Natural killer cell (primary cell): ENCODE data around the gene SETBP1. TPM values are rescaled to one million over a fixed set of nuclear protein-coding genes. Genes with fewer than 3 reads are reported as not detected.

ENCODE experiments used
- ATAC-seq, 3 donors: fragments of 150-1000 bp in 2 of 3; fragments of 200-7000 bp in 1 of 3; cut with Tn5 transposase; 1 replicate in 1 of 3; 2 replicates in 2 of 3; pipeline ENCODE4 v1.10.0; 2021; ENCODE audit warnings: mild to moderate bottlenecking in 2 of 3, moderate library complexity in 2 of 3
- DNase-seq, 2 donors: peaks; one replicate each; pipeline versions ENCODE4 v3.0.0 to v3.0.0-alpha.2; 2013 to 2021; ENCODE audit warnings: mixed read lengths in 1 of 2
- H3K27ac ChIP-seq: one replicate; pipeline ENCODE4 v1.5.1; 2013; ENCODE audit warnings: mild to moderate bottlenecking, low read length
- H3K27me3 ChIP-seq: one replicate; pipeline ENCODE4 v1.6.1; 2013; ENCODE audit warnings: low read length; ENCODE audit not compliant: control insufficient read depth, insufficient read depth
- H3K36me3 ChIP-seq: one replicate; pipeline ENCODE4 v1.6.1; 2013; ENCODE audit warnings: low read length; ENCODE audit not compliant: control insufficient read depth, insufficient read depth
- H3K4me1 ChIP-seq: one replicate; pipeline ENCODE4 v1.6.1; 2013; ENCODE audit warnings: low read length; ENCODE audit not compliant: control insufficient read depth, insufficient read depth
- H3K4me3 ChIP-seq: one replicate; pipeline ENCODE4 v1.5.1; 2013; ENCODE audit warnings: low read length
- H3K9me3 ChIP-seq: one replicate; pipeline ENCODE4 v1.6.1; 2013; ENCODE audit warnings: low read length; ENCODE audit not compliant: control insufficient read depth, insufficient read depth
- H3K27ac Mint-ChIP-seq, 2 donors: one replicate each; pipeline ENCODE4 v1.8.0; 2022; ENCODE audit warnings: mild to moderate bottlenecking in 2 of 2, mixed read lengths in 2 of 2, moderate library complexity in 1 of 2
- H3K27me3 Mint-ChIP-seq, 2 donors: one replicate each; pipeline ENCODE4 v1.8.0; 2022; ENCODE audit warnings: low read depth in 2 of 2, mixed read lengths in 2 of 2
- H3K36me3 Mint-ChIP-seq: one replicate; pipeline ENCODE4 v1.8.0; 2022; ENCODE audit warnings: mixed read lengths
- H3K4me1 Mint-ChIP-seq, 2 donors: one replicate each; pipeline ENCODE4 v1.8.0; 2022; ENCODE audit warnings: mixed read lengths in 2 of 2
- H3K4me3 Mint-ChIP-seq: one replicate; pipeline ENCODE4 v1.8.0; 2022; ENCODE audit warnings: mild to moderate bottlenecking, moderate library complexity, mixed read lengths
- H3K9me3 Mint-ChIP-seq, 2 donors: one replicate each; pipeline ENCODE4 v1.8.0; 2022; ENCODE audit warnings: mixed read lengths in 2 of 2
- CTCF ChIP-seq: fragments of 200-600 bp; IDR thresholded peaks from one replicate; pipeline ENCODE4 v1.8.0; 2022; ENCODE audit warnings: antibody characterized with exemption
- WGBS: methylation state at CpG from one replicate; pipeline ENCODE4 v1.1.7; 2013; ENCODE audit warnings: missing lambda C conversion rate; ENCODE audit not compliant: insufficient coverage; 5-methylcytosine and 5-hydroxymethylcytosine counted together
- intact Hi-C: fragments of 100-400 bp; cut with micrococcal nuclease; formaldehyde crosslinking; loops from one replicate; pipeline ENCODE4 v1.14.2; 2022
- total RNA-seq, 4 donors: library from RNA; stranded (reverse); fragments of 120-200 nt in 1 of 4; gene quantifications; one replicate each; pipeline versions ENCODE4 v1.2.3 to v1.2.4, GENCODE V29; 2013 to 2022

SETBP1 gene
- total RNA-seq, 3 donors from 2014 or later (not counting 1 experiment from before 2014, with no cell fraction given) = 36.0 to 46.6 (median 41.2) TPM

- Mint-ChIP-seq H3K4me3 (no peak overlapping the region), H3K9me3 (no peaks in the 10 kb centered on the region), H3K27ac (no peak overlapping the region), H3K36me3 (no peaks in the 10 kb centered on the region), H3K27me3 (no peaks in the 10 kb centered on the region), H3K4me1 (peaks cover 0 to 18% of the 10 kb centered on the region in 2 donors)
- H3K27ac ChIP-seq = no peak overlapping the region
- H3K9me3 ChIP-seq = no peaks in the 10 kb centered on the region
- no peak for TF ChIP-seq CTCF
- intact Hi-C loops = no loop called here
- no peaks in the 10 kb centered on the region for H3K36me3 ChIP-seq
- H3K27me3 ChIP-seq = no peaks in the 10 kb centered on the region
- H3K4me1 ChIP-seq = peaks cover 6% of the 10 kb centered on the region
- DNase-seq (no peak), ATAC-seq (no peak)
- 99% methylated on average over 6 of the region's 6 CpGs for WGBS
- no peak overlapping the region for H3K4me3 ChIP-seq
Measured at GRCh38 chr18:44855681-44856080, 175.0 kb downstream of the SETBP1 start.

DNA sequence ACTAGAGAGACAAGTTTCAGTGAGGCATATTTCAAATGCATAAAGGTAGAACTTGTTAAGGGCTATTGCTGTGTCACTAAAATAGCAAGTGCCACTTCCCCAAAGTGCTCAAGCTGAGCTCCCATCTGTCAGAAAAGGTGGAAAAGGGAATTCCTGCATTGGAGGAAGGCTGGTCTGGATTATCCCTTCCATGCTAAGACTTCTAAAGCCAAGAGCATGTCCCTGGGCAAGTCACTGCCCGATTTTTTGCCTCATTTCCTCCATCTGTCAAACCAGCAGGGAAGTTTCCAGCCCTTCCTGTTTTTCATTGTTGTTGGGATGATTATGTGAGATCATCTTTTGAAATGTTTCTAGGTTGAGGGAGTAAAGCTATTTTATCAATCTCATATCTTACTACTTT is 175.5 kb downstream of the SETBP1 start:
- no peaks in the 10 kb centered on the region for H3K36me3 Mint-ChIP-seq
- WGBS = 29% methylated on average over 1 of the region's 1 CpG
- H3K4me1 ChIP-seq = peaks cover 6% of the 10 kb centered on the region
- H3K36me3 ChIP-seq = no peaks in the 10 kb centered on the region
- no peak overlapping the region for H3K27ac ChIP-seq
- intact Hi-C loops = no loop called here
- no peaks in the 10 kb centered on the region for H3K27me3 Mint-ChIP-seq
- no peak for TF ChIP-seq CTCF
- no peak overlapping the region for H3K27ac Mint-ChIP-seq
- no peak overlapping the region for H3K4me3 Mint-ChIP-seq
- DNase-seq = no peak
- H3K4me1 Mint-ChIP-seq = peaks cover 0 to 18% of the 10 kb centered on the region in 2 donors
- H3K9me3 Mint-ChIP-seq = no peaks in the 10 kb centered on the region
- H3K9me3 ChIP-seq = no peaks in the 10 kb centered on the region
- no peaks in the 10 kb centered on the region for H3K27me3 ChIP-seq
- H3K4me3 ChIP-seq = no peak overlapping the region
- ATAC-seq = no peak

GRCh38 chr18:44857081-44857480 is 176.4 kb downstream of the SETBP1 start:
- DNase-seq (no peak), ATAC-seq (no peak)
- Mint-ChIP-seq H3K4me1 (peaks cover 0 to 18% of the 10 kb centered on the region in 2 donors), H3K27ac (no peak overlapping the region), H3K36me3 (no peaks in the 10 kb centered on the region), H3K4me3 (no peak overlapping the region), H3K27me3 (no peaks in the 10 kb centered on the region), H3K9me3 (no peaks in the 10 kb centered on the region)
- peaks cover 6% of the 10 kb centered on the region for H3K4me1 ChIP-seq
- H3K27me3 ChIP-seq = no peaks in the 10 kb centered on the region
- intact Hi-C loops = no loop called here
- no peaks in the 10 kb centered on the region for H3K36me3 ChIP-seq
- H3K4me3 ChIP-seq = no peak overlapping the region
- WGBS = 88% methylated on average over 1 of the region's 2 CpGs
- H3K27ac ChIP-seq = no peak overlapping the region
- no peak for TF ChIP-seq CTCF
- H3K9me3 ChIP-seq = no peaks in the 10 kb centered on the region

GRCh38 chr18:44857744-44858491 is 177.2 kb downstream of the SETBP1 start:
- Histone ChIP-seq H3K36me3 (no peaks in the 10 kb centered on the region), H3K27ac (no peak overlapping the region), H3K27me3 (no peaks in the 10 kb centered on the region), H3K4me3 (no peak overlapping the region), H3K9me3 (no peaks in the 10 kb centered on the region), H3K4me1 (peaks cover 6% of the 10 kb centered on the region)
- Mint-ChIP-seq H3K9me3 (no peaks in the 10 kb centered on the region), H3K27me3 (no peaks in the 10 kb centered on the region), H3K4me3 (no peak overlapping the region), H3K4me1 (peaks cover 0 to 18% of the 10 kb centered on the region in 2 donors), H3K27ac (no peak overlapping the region), H3K36me3 (no peaks in the 10 kb centered on the region)
- intact Hi-C loops = no loop called here
- no peak for TF ChIP-seq CTCF
- ATAC-seq (no peak), DNase-seq (no peak)
- WGBS = 89% methylated on average over 5 of the region's 5 CpGs
